ENCODE data around the gene NKAIN2. TPM values are rescaled to one million over a fixed set of nuclear protein-coding genes. Genes with fewer than 3 reads are reported as not detected.

NKAIN2 gene
- polyA plus RNA-seq, 1 of the 3 experiments (the other 2 are of a cell fraction), result not detected

- Histone ChIP-seq H3K9me3 (no peaks in the 10 kb centered on the region), H4K20me1 (ENCODE audit: insufficient read depth) (no peaks in the 10 kb centered on the region), H3K79me2 (ENCODE audit: insufficient read depth) (no peaks in the 10 kb centered on the region), H3K27ac (ENCODE audit: low read depth in 2 of 2, low read length in 1 of 2) (no peak overlapping the region), H3K4me3 (ENCODE audit: low read depth in 2 of 2, low read length in 1 of 2) (no peak overlapping the region), H3F3A (replicated peaks; ENCODE audit: insufficient read depth) (no peaks in the 10 kb centered on the region), H3K4me1 (ENCODE audit: control insufficient read depth in 1 of 2, insufficient read depth in 2 of 2, low read depth in 1 of 2, low read length in 1 of 2) (no peaks in the 10 kb centered on the region), H3K36me3 (replicated peaks in 1 of 2; ENCODE audit: control insufficient read depth in 1 of 2, insufficient read depth in 2 of 2, low read length in 1 of 2) (no peaks in the 10 kb centered on the region), H3K9me2 (no peaks in the 10 kb centered on the region), H3K9ac (no peak overlapping the region), H3K27me3 (ENCODE audit: insufficient read depth) (no peaks in the 10 kb centered on the region), H2AFZ (ENCODE audit: low read depth) (no peak overlapping the region), H3K4me2 (no peak overlapping the region)
- ChIA-PET CTCF (no interaction called here), POLR2A (no interaction called here)
- TF ChIP-seq EP300 (IDR thresholded peaks at IDR 0.05; ENCODE audit: borderline replicate concordance in 1 of 2, low read depth in 1 of 2, low read length in 1 of 2) (no peak), NRF1 (IDR thresholded peaks at IDR 0.05; ENCODE audit: low read depth, low read length) (no peak), TCF12 (IDR thresholded peaks at IDR 0.05) (no peak), RAD21 (IDR thresholded peaks at IDR 0.05; ENCODE audit: low read length) (no peak), ELF1 (IDR thresholded peaks at IDR 0.05) (no peak), YY1 (IDR thresholded peaks at IDR 0.05; ENCODE audit: low read depth) (no peak), PBX3 (IDR thresholded peaks at IDR 0.05) (no peak), JUND (IDR thresholded peaks at IDR 0.05) (no peak), GABPA (IDR thresholded peaks at IDR 0.05; ENCODE audit: low read depth) (no peak), EZH2phosphoT487 (IDR thresholded peaks at IDR 0.05; ENCODE audit: borderline replicate concordance, low read depth) (no peak), NFIC (IDR thresholded peaks at IDR 0.05; ENCODE audit: borderline replicate concordance) (no peak), MAX (IDR thresholded peaks at IDR 0.05; ENCODE audit: low read depth) (no peak), TAF1 (IDR thresholded peaks at IDR 0.05; ENCODE audit: borderline replicate concordance, low read depth, low read length) (no peak), SIN3A (IDR thresholded peaks at IDR 0.05; ENCODE audit: borderline replicate concordance, low read depth, low read length) (no peak), ZBTB33 (IDR thresholded peaks at IDR 0.05; ENCODE audit: borderline replicate concordance, low read depth) (no peak), GATA2 (CRISPR knock-in tag; IDR thresholded peaks at IDR 0.05) (no peak), REST (IDR thresholded peaks at IDR 0.05; ENCODE audit: low read depth, low read length) (no peak), MEF2A (IDR thresholded peaks at IDR 0.05; ENCODE audit: borderline replicate concordance, low read depth) (no peak), CTCF (IDR thresholded peaks at IDR 0.05) (no peak)
- DNase-seq, result no peak
- 6% methylated on average over 6 of the region's 6 CpGs for WGBS (ENCODE audit: low lambda C conversion rate)
Observed at GRCh38 chr6:124073021-124073420, 269.4 kb downstream of the NKAIN2 start.

Measured in SK-N-SH (cell line).